Skeletal muscle cell (primary cell): Measurements from ENCODE around the gene ZNF24.

Experiments used
- DNase-seq: peaks from one replicate; pipeline ENCODE4 v3.0.0-alpha.2; 2010; ENCODE audit warnings: low read depth
- H3K4me3 ChIP-seq: 2 replicates; pipeline ENCODE4 v1.5.1; 2011; ENCODE audit warnings: low read depth, mild to moderate bottlenecking, control low read depth, low read length, moderate library complexity

ZNF24 gene

DNA sequence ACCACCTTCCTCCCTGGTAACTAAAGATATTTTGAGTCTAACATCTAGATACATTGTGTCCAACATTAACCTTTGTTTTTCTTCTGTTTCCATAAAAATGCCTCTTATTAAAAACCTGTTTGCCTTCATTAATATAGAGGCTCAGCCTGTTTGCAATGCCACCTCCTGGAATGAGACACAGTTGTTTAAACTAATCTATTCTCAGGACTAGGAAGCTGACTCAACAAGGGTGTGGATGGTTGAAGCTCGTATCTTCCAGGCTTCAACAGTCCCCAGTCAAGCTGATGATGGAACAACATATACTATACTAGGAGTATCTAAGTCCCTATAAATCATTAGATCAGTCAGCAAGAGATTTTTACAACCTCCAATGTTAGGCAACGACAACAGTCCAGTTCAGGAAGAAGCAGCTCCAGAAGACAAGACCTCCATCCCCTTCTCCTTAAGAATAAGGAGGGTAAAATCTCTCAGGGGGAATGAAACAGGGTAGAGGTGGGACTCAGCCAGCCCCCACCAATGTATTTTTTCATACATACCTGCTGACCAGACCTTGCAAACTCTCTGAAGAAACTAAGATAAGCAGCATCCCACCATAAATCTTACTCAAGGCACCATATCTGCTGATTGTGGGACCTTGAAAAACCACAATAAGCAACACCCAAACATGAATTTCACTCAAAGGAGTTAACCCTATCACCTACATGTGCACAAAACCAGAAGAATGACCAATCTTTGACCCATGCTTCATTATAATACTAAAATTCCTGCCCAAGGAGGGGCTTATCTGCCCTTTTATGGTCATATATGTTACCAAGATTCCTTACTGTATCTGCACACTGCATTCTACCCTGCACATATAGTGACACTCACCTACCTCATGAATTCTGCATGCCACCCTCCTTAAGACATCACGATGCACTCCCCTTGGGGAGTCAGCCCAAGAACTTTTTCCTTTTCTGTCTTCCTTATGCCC is 21.4 kb downstream of the ZNF24 start:
- DNase-seq, result no peak
- H3K4me3 ChIP-seq, result no peak overlapping the region

DNA sequence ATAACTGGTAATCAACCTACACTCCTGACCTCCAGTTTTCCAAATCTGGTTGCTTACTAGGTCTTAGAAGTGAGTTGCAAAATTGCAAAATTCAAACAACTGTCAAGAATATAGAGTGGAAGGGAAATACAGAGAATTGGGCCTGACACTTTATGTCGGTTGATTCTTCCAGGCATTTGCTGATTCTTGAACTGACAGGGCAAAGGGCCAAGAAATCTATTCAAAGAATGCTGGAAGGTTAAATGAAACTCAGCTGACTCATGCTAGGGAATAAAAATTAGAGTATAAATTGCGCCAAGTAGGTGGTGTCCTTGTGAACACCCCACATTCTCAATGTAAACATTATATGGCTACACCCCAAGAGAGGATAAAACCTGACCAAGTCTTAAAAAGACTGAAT is 32.7 kb downstream of the ZNF24 start:
- no peak for DNase-seq

DNA sequence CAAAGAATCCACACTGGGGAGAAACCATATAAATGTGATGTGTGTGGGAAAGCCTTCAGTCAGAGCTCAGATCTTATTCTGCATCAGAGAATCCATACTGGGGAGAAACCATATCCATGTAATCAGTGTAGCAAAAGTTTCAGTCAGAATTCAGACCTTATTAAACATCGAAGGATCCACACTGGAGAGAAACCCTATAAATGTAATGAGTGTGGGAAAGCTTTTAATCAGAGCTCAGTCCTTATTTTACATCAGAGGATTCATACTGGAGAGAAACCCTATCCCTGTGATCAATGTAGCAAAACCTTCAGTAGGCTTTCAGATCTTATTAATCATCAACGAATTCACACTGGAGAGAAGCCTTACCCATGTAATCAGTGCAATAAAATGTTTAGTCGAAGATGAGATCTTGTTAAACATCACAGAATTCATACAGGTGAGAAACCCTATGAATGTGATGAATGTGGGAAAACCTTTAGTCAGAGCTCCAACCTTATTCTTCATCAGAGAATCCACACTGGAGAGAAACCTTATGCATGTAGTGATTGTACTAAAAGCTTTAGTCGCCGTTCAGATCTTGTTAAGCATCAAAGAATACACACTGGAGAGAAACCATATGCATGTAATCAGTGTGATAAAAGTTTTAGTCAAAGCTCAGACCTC is 37.5 kb downstream of the ZNF24 start:
- DNase-seq, result no peak

More for the DNA sequence above, 32.7 kb downstream of the ZNF24 start:
- no peak overlapping the region for H3K4me3 ChIP-seq

DNA sequence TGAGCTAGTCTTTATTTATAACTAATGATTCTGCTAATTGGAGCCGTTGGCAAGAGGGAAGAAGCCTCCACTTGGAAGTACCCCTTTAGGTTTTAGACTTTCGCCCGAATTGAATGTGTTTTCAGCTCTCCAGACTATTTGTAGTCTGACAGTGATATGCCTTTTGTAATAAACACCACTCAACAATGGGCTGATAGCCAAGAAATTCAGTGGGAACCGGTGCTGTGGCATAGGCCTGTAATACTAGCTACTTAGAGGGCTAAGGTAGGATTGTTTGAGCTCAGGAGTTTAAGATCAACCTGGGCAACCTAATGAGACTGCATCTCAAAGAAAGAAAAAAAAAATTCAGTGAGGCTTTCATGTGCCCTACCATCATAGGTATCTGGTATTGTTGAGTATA is 40.6 kb downstream of the ZNF24 start:
- no peak for DNase-seq
- no peak overlapping the region for H3K4me3 ChIP-seq

More for the DNA sequence above, 37.5 kb downstream of the ZNF24 start:
- H3K4me3 ChIP-seq, result no peak overlapping the region

DNA sequence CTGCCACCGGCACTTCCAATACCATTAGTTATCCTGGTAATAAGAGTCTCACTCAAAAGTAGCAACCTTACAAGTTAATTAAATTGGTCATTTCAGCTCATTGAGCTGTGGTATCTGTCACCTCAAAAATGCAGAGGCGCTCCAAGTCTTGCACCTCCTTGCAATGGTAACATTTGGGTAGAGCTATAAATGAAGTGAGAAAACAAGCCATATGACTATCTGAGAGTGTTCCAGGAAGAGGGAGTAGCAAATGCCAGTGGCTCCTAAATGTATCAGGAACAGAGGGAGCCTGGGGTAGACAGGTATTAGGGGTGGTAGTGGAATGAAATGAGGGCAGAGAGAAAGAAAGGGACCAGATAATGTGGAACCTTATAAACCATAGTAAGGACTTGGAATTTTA is 48.2 kb downstream of the ZNF24 start:
- no peak for DNase-seq
- no peak overlapping the region for H3K4me3 ChIP-seq

DNA sequence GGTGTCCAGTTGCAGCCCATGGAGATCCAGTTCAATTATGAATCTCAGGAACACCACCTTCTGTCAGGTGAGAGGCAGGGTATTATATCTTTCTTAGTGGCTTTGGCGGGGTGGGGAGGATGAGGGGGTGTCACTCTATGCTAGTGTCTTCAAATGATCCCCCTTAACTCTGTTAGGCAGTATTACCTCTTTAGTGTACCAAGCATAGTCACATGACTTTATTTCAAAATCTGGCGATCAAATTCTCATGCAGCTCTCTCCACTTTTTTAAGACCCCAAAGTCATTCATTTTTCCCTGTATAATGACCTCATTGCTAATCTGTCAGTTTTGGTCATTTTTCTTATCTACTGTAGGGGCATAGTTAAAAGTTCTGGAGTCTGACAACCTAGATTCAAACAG is 53.1 kb downstream of the ZNF24 start:
- no peak for DNase-seq
- peak overlapping the region; percentile 68 for H3K4me3 ChIP-seq

DNA sequence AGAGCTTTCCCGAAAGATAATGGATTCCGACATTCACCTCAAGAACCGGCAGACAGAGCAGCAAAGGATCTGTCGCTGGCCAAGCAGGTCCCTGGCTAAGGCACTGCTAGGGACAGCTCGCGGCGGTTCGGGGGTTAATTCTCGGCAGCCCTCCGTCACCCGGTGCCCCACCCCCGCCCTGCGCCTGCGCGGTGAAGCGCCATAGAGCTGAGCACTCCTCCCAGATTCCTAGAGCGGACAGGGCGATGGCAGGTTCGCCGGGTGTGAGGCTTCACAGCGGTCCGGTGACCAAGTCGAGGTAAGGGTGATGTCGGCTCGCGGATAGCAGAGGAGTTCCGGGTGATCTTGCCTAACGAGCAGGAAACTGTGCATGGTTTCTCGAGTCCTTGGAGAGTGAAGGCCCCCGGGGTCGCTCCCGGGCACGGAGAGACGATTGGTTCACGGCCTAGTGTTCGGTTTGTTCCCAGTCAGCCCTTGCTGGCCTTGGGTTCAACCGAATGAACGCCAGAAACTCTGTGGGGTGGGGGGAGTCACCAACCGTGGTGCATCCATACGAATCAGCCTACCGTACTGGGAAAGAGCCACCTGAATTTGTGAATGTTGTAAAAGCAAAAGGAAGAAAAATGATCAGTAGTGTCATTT is 54.0 kb downstream of the ZNF24 start, which contains the start of gene ZSCAN30:
ZSCAN30 (minus strand) TSS at position 136 of the 642 bp plus-strand sequence. CDS start 25,877 bp downstream, outside the sequence.
- peak; percentile 85 for DNase-seq
- peak within 1 kb of the TSS; percentile 68 for H3K4me3 ChIP-seq

DNA sequence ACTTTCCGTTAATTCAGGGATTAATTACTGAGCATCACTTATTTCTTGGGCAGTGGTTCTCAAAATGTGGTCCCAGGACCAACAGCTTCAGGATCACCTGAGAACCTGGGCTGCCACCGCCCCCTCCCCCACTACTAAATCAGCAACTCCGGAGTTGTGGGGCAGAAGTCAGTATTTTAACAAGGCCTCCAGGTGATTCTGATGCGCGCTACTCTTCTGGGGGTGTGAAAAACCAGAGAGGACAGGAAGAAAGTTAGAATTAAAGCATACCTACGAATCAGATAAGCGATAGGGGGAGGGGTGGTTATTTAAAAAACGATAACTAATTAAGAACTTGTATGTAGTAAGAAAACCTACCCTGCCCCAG is 54.5 kb downstream of the ZNF24 start:
- no peak for DNase-seq
- H3K4me3 ChIP-seq, result peak overlapping the region; percentile 68

DNA sequence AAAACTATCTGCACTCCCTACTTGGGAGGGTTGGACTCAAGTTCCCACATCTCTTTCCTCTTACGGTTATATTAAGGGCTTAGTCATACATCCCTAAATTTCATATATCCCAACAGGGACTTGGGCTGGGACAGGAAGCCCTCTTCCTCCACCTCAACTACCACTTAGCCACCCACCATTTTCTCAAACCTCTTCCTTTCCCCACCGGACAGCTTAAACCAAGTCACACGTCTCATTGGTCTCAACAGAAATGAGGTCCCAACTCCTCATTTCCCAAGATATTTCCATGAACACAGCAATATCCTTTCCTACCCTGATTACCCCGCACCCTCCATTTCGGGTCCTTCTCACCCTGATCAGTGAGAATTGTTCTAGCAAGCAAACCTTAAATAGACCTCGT is 54.9 kb downstream of the ZNF24 start:
- H3K4me3 ChIP-seq, result peak overlapping the region; percentile 68
- DNase-seq, result no peak

DNA sequence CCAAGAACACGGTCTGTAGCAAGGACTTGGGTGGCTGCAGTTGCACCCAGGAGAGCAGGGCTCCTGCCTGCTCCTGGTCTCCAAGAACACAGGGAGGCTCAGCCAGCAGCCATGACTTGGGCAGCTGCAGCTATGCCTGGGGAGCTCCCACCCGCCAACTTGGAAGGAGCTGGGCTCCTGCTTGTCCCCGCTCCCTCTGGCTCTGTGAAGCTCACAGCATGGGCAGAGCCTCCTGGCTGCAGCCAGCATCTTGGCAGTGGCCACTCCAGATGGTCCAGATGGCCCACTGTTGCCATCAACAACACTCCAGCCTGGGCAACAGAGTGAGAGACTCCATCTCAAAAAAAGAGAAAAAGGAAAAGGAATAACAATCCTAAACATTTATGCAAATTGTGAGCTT is 59.4 kb downstream of the ZNF24 start:
- no peak for DNase-seq
- H3K4me3 ChIP-seq, result no peak overlapping the region

DNA sequence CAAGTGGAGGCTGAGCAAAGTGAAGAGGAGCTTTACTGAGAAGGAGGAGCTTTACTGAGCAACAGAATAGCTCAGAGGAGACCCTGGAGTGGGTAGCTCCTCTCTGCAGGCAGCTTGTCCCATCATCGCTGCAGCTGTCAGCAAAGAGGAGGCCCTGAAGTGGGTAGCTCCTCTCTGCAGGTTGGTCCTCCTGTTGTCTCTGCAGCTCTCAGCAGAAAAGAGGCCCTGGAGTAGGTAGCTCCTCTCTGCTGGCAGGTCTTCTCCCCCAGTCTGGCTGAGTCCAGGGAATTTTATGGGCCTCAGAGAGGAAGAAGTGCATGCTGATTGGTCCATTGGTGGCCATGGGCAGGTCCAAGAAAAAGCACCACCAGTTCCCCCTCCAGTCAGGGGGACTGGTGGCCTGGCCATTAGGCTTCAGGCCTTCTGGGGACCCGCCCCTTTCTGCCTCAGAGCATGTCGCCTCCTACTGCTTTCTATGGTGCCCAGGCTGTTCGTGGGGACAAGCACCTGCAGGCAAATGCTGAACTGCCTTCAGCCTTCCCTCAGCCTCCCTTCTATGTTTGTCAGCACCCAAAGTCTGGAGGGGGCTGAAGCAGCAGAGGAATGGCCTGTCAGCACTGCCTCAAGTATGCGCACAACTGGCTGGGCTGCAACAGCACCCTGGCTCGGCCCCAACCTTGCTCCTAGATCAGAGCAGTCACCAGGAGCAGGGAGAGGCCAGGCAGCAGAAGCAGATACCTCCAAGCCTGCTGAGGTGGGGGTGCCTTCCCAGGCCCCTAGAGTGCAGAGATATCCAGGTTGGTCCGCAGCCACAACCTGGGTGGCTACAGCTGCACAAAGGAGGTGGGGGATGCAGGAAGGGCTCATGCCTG is 60.1 kb downstream of the ZNF24 start:
- no peak for DNase-seq
- no peak overlapping the region for H3K4me3 ChIP-seq

DNA sequence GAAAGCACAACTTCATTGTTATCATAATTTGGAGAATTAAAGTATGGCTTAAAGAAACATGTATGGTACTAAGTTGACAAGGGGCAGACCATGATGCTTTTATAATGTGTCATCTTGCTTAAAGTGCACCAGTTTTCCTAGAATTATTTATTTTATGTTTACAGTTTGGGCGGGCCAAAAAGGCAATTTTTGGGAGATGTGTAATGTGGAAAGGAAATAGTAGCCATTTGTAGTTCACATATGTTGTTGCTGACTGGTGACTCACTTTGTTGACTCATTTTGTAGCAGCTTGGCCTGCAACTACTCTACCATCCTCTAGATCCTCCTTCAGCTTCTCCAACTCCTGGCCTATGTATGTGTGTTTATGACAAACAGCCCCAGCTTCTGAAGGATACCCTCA is 61.9 kb downstream of the ZNF24 start:
- DNase-seq, result peak; percentile 43
- H3K4me3 ChIP-seq, result no peak overlapping the region
